Endodermal cell (in vitro differentiated cells): ENCODE data around the gene CDH23. TPM values are rescaled to one million over a fixed set of nuclear protein-coding genes. Genes with fewer than 3 reads are reported as not detected.
A peak's percentile ranks its signal among the peaks of the same experiment; 100 is the strongest.

Experiments used
- DNase-seq: peaks from one replicate; pipeline ENCODE4 v3.0.0-alpha.2; 2017
- H3K27ac ChIP-seq: 2 replicates; pipeline ENCODE4 v1.5.1; 2013; ENCODE audit warnings: mild to moderate bottlenecking, low read depth, low read length, moderate library complexity
- H3K27me3 ChIP-seq: 2 replicates; pipeline ENCODE4 v1.6.1; 2013; ENCODE audit warnings: mild to moderate bottlenecking, low read length, moderate library complexity; ENCODE audit not compliant: insufficient read depth, control insufficient read depth, poor library complexity, severe bottlenecking
- H3K36me3 ChIP-seq: 2 replicates; pipeline ENCODE4 v1.7.0; 2013; ENCODE audit warnings: mild to moderate bottlenecking, low read length, moderate library complexity; ENCODE audit not compliant: control insufficient read depth, insufficient read depth
- H3K4me1 ChIP-seq: one replicate; pipeline ENCODE4 v1.7.0; 2013; ENCODE audit warnings: low read length; ENCODE audit not compliant: control insufficient read depth, insufficient read depth
- H3K4me3 ChIP-seq: 2 replicates; pipeline ENCODE4 v1.5.1; 2013; ENCODE audit warnings: mild to moderate bottlenecking, low read length, moderate library complexity
- H3K9ac ChIP-seq: 2 replicates; pipeline ENCODE4 v1.6.1; 2013; ENCODE audit warnings: mild to moderate bottlenecking, low read length, moderate library complexity; ENCODE audit not compliant: poor library complexity, severe bottlenecking; ENCODE audit errors: extremely low read depth
- H3K9me3 ChIP-seq: 2 replicates; pipeline ENCODE4 v1.6.1; 2013; ENCODE audit warnings: mild to moderate bottlenecking, low read length, moderate library complexity; ENCODE audit not compliant: control insufficient read depth
- H3K27ac Mint-ChIP-seq: 2 replicates; pipeline ENCODE4 v1.8.0; 2020; ENCODE audit warnings: mixed read lengths
- H3K27me3 Mint-ChIP-seq: 2 replicates; pipeline ENCODE4 v1.8.0; 2021; ENCODE audit warnings: mild to moderate bottlenecking, mixed read lengths; ENCODE audit not compliant: insufficient read depth
- H3K36me3 Mint-ChIP-seq: 2 replicates; pipeline ENCODE4 v1.8.0; 2020; ENCODE audit warnings: low read depth, mixed read lengths
- H3K4me1 Mint-ChIP-seq: 2 replicates; pipeline ENCODE4 v1.8.0; 2020; ENCODE audit warnings: mixed read lengths
- H3K4me3 Mint-ChIP-seq: 2 replicates; pipeline ENCODE4 v1.8.0; 2020; ENCODE audit warnings: mild to moderate bottlenecking, moderate library complexity, mixed read lengths
- H3K9me3 Mint-ChIP-seq: 2 replicates; pipeline ENCODE4 v1.8.0; 2020; ENCODE audit warnings: mild to moderate bottlenecking, mixed read lengths
- CTCF ChIP-seq: fragments of 200-600 bp; sonication (generic); conservative IDR thresholded peaks from 2 replicates; pipeline ENCODE4 v1.5.0; 2021; ENCODE audit warnings: antibody characterized with exemption, mild to moderate bottlenecking
- WGBS, 2 experiments: methylation state at CpG; one replicate each; pipeline versions ENCODE4 v1.1.5 to v1.1.7; 2013; ENCODE audit warnings: missing lambda C conversion rate in 2 of 2, mixed read lengths in 1 of 2; ENCODE audit not compliant: insufficient coverage in 1 of 2, insufficient read length in 1 of 2; 5-methylcytosine and 5-hydroxymethylcytosine counted together
- total RNA-seq, 2 donors: library from RNA; stranded (reverse); fragmentation: NEBNext Ultra II Directional in 1 of 2; extraction: Animal tissue kit (Norgen Biotek cat#: 25700) in 1 of 2; gene quantifications; 2 replicates in 1 of 2; 3 replicates in 1 of 2; pipeline ENCODE4 v1.2.1, GENCODE V29; 2021

CDH23 gene
- total RNA-seq, 2 donors from 2014 or later: 2.1 to 4.2 TPM

DNA sequence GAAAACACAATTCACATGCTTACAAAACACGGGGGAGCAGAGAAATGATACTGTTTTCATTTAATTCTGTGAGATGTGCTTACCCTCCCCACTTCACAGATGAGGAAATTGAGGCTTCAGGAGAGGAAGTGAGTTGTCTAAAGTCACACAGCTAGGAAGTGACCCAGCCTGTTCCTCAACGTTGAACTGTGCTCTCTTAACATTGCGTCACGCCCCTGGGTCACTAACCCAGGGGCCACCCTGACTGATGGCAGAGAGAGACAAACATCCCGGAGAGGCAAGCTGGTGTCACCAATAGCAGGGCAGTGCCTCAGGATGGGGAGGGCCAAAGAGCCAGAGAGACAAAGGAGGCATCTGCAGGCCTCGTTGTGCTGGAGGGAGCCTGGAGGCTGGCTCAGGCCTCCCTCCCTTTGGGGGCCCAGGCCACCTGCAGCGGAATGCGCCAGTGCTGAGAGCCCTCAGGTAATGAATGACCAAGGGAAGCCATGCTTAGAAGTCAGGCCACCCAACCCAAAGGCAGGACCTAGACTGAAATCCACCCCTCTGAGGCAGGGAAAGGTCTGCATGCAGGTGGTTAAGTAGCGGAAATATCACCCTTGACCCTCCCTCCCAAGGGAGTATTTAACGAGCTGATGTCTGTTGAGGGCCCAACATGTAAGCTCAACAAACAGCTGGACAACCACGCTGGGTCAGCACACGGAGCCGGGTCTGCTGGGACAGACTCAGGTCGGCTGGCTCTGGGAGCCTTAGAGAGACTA, 241.5 kb downstream of the CDH23 start:
- H3K36me3 Mint-ChIP-seq: no peaks in the 10 kb centered on the region
- Histone ChIP-seq H3K4me3 (peak overlapping the region; percentile 5), H3K9me3 (no peaks in the 10 kb centered on the region), H3K36me3 (no peaks in the 10 kb centered on the region), H3K4me1 (peaks cover 44% of the 10 kb centered on the region), H3K9ac (peak overlapping the region; percentile 19), H3K27ac (peak overlapping the region; percentile 40), H3K27me3 (no peaks in the 10 kb centered on the region)
- H3K4me3 Mint-ChIP-seq: peak overlapping the region; percentile 29
- peak overlapping the region; percentile 88 for H3K27ac Mint-ChIP-seq
- peaks cover 15% of the 10 kb centered on the region for H3K27me3 Mint-ChIP-seq
- 60% methylated on average over 9 to 14 of the region's 14 CpGs for WGBS, 2 experiments
- peaks cover 70% of the 10 kb centered on the region for H3K4me1 Mint-ChIP-seq
- TF ChIP-seq CTCF: no peak
- DNase-seq: peak; percentile 78
- H3K9me3 Mint-ChIP-seq: no peaks in the 10 kb centered on the region

DNA sequence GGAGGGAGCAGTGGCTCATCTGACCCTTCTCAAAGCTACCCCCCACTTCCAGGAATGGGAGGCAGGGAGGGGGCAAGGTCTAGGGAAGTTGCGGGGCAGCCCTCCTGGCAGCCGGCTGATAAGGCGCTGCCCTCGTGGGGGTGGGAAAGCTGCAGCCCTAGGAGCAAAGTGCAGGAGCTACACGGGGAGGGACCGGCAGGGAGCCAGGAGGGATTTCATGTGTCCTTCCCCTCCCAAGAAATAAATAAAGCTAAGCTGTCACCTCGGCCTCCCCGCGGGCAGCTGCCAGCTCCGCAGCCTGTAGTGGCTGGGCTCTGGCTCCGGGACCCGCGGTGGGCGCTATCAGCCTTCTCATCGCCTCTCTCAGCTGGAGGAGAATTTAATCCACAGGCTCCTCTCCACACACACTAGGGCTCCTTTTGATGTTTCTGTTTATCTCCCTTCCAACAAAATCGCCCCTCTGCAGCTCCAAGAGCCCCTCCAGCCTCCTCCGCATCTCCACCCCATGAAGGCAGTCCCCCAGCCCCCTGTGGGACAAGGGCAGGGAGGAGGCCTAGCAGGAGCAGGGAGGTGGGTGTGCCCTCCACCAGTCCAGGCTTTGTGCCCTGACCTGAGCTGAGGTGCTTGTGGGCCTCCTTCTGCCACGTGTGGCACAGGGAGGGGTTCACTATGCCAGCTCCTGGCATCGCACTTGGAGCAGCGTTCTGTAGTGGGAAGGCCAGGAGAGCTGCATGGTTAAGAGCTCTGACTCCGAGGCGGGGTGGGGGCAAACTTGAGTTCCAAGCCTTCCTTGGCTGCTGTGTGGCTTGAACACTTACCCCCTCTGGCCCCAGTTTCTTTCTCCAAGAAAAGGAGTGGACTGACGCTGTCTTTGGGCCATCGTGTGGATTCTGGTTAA, 242.4 kb downstream of the CDH23 start:
- peak overlapping the region; percentile 88 for H3K27ac Mint-ChIP-seq
- Histone ChIP-seq H3K27me3 (no peaks in the 10 kb centered on the region), H3K9me3 (no peaks in the 10 kb centered on the region), H3K4me3 (peak overlapping the region; percentile 54), H3K9ac (peak overlapping the region; percentile 19), H3K27ac (peak overlapping the region; percentile 40), H3K36me3 (no peaks in the 10 kb centered on the region), H3K4me1 (peaks cover 40% of the 10 kb centered on the region)
- peaks cover 15% of the 10 kb centered on the region for H3K27me3 Mint-ChIP-seq
- no peaks in the 10 kb centered on the region for H3K36me3 Mint-ChIP-seq
- H3K9me3 Mint-ChIP-seq: no peaks in the 10 kb centered on the region
- WGBS, 2 experiments: 34 to 52% methylated on average over 20 to 24 of the region's 24 CpGs
- peaks cover 66% of the 10 kb centered on the region for H3K4me1 Mint-ChIP-seq
- peak; percentile 85 for DNase-seq
- TF ChIP-seq CTCF: no peak
- H3K4me3 Mint-ChIP-seq: peak overlapping the region; percentile 29

- no peak overlapping the region for H3K27ac Mint-ChIP-seq
- no peak overlapping the region for H3K9ac ChIP-seq
- no peak for DNase-seq
- peaks cover 27% of the 10 kb centered on the region for H3K4me1 ChIP-seq
- H3K27me3 Mint-ChIP-seq: peaks cover 9% of the 10 kb centered on the region
- peaks cover 53% of the 10 kb centered on the region for H3K4me1 Mint-ChIP-seq
- TF ChIP-seq CTCF: no peak
- H3K9me3 ChIP-seq: no peaks in the 10 kb centered on the region
- H3K4me3 ChIP-seq: no peak overlapping the region
- H3K27me3 ChIP-seq: no peaks in the 10 kb centered on the region
- no peak overlapping the region for H3K4me3 Mint-ChIP-seq
- 86 to 89% methylated on average over 7 to 9 of the region's 9 CpGs for WGBS, 2 experiments
- no peaks in the 10 kb centered on the region for H3K9me3 Mint-ChIP-seq
- no peak overlapping the region for H3K27ac ChIP-seq
- H3K36me3 Mint-ChIP-seq: no peaks in the 10 kb centered on the region
- no peaks in the 10 kb centered on the region for H3K36me3 ChIP-seq
Measured at GRCh38 chr10:71640607-71641006, 243.9 kb downstream of the CDH23 start.
